Keratinocyte (primary cell): ENCODE results near the gene NSDHL. TPM values are rescaled to one million over a fixed set of nuclear protein-coding genes. Genes with fewer than 3 reads are reported as not detected.
A peak's percentile ranks its signal among the peaks of the same experiment; 100 is the strongest.

Experiments
- DNase-seq: peaks from one replicate; pipeline ENCODE4 v3.0.0-alpha.2; 2011; ENCODE audit warnings: low read depth, missing footprints, low spot score
- FAIRE-seq: peaks from 2 replicates; lab custom pipeline; 2011; peaks lifted over from hg19 to GRCh38; lab: Jason Lieb, UNC
- H2AFZ ChIP-seq: 2 replicates; pipeline ENCODE4 v1.6.0; 2012; ENCODE audit warnings: low read length, control low read depth, inconsistent platforms; ENCODE audit not compliant: control insufficient read depth
- H3K27ac ChIP-seq: 2 replicates; pipeline ENCODE4 v1.5.1; 2011; ENCODE audit warnings: low read length; ENCODE audit not compliant: control insufficient read depth, insufficient read depth
- H3K27me3 ChIP-seq: 3 replicates; pipeline ENCODE4 v1.6.0; 2011; ENCODE audit warnings: low read length; ENCODE audit not compliant: control insufficient read depth, insufficient read depth; ENCODE audit errors: extremely low read depth
- H3K36me3 ChIP-seq, 2 experiments: 2 replicates in 1 of 2; 3 replicates in 1 of 2; pipeline ENCODE4 v1.5.1; 2011; ENCODE audit warnings: low read length in 2 of 2, mild to moderate bottlenecking in 1 of 2; ENCODE audit not compliant: control insufficient read depth in 2 of 2, insufficient read depth in 2 of 2; ENCODE audit errors: extremely low read depth in 1 of 2
- H3K4me1 ChIP-seq: 3 replicates; pipeline ENCODE4 v1.5.1; 2011; ENCODE audit warnings: low read length; ENCODE audit not compliant: control insufficient read depth, insufficient read depth; ENCODE audit errors: extremely low read depth
- H3K4me2 ChIP-seq: 3 replicates; pipeline ENCODE4 v1.6.0; 2011; ENCODE audit warnings: low read depth, low read length; ENCODE audit not compliant: control insufficient read depth, insufficient read depth; ENCODE audit errors: extremely low read depth
- H3K4me3 ChIP-seq, 3 experiments: fragments of 200-600 bp in 1 of 3; sonication (generic) in 1 of 3; 2 replicates in 2 of 3; 3 replicates in 1 of 3; pipeline ENCODE4 v1.5.1; 2011 to 2016; ENCODE audit warnings: low read length in 3 of 3, mild to moderate bottlenecking in 3 of 3, control low read depth in 2 of 3, inconsistent platforms in 1 of 3, low read depth in 1 of 3, mixed read lengths in 1 of 3, mixed run types in 1 of 3, moderate library complexity in 1 of 3; ENCODE audit not compliant: control insufficient read depth in 2 of 3, insufficient read depth in 2 of 3; ENCODE audit errors: extremely low read depth in 1 of 3
- H3K79me2 ChIP-seq: 2 replicates; pipeline ENCODE4 v1.6.0; 2012; ENCODE audit warnings: low read length; ENCODE audit not compliant: control insufficient read depth, insufficient read depth
- H3K9ac ChIP-seq: 3 replicates; pipeline ENCODE4 v1.6.0; 2011; ENCODE audit warnings: low read length; ENCODE audit not compliant: control insufficient read depth, insufficient read depth; ENCODE audit errors: extremely low read depth
- H3K9me1 ChIP-seq: 3 replicates; pipeline ENCODE4 v1.6.0; 2011; ENCODE audit warnings: low read length; ENCODE audit not compliant: control insufficient read depth, insufficient read depth; ENCODE audit errors: extremely low read depth
- H3K9me3 ChIP-seq: 2 replicates; pipeline ENCODE4 v1.5.1; 2012; ENCODE audit warnings: low read depth, low read length; ENCODE audit not compliant: control insufficient read depth
- H4K20me1 ChIP-seq: 3 replicates; pipeline ENCODE4 v1.6.0; 2011; ENCODE audit warnings: low read length; ENCODE audit not compliant: control insufficient read depth, insufficient read depth; ENCODE audit errors: extremely low read depth
- CTCF ChIP-seq, 3 experiments: IDR thresholded peaks in 1 of 3; conservative IDR thresholded peaks in 1 of 3; optimal IDR thresholded peaks in 1 of 3; 2 replicates in 2 of 3; 3 replicates in 1 of 3; pipeline versions ENCODE3 to v1.5.1; 2011; ENCODE audit warnings: low read length in 3 of 3, mild to moderate bottlenecking in 3 of 3, moderate library complexity in 2 of 3, control low read depth in 1 of 3, inconsistent platforms in 1 of 3; ENCODE audit not compliant: insufficient read depth in 2 of 3; ENCODE audit errors: extremely low read depth in 1 of 3
- EZH2 ChIP-seq: IDR thresholded peaks from one replicate; pipeline ENCODE4 v1.6.1; 2012; ENCODE audit warnings: inconsistent platforms, mild to moderate bottlenecking, low read length, moderate library complexity
- dilution Hi-C: fragments of 300-500 bp; cut with MboI; formaldehyde crosslinking; loops from one replicate; pipeline ENCODE4 v1.7.0; 2020; ENCODE audit warnings: low sequenced_read_pairs; ENCODE audit not compliant: extremely low pct_ligation_motif_present
- polyA plus RNA-seq, 5 experiments: library from polyadenylated mRNA; depleted of rRNA in 3 of 5; stranded (reverse) in 3 of 5; stranded (forward) in 1 of 5; unstranded in 1 of 5; fragments of >200 nt; gene quantifications; 1 replicate in 1 of 5; 2 replicates in 3 of 5; 3 replicates in 1 of 5; pipeline versions ENCODE4 v1.2.1 to v1.2.3, GENCODE V29; 2011 to 2012; ENCODE audit warnings: missing spikeins in 2 of 5, low read depth in 1 of 5, low replicate concordance in 1 of 5

The NSDHL gene
- polyA plus RNA-seq, 1 donor (not counting 4 experiments of a cell fraction or from before 2014, with no cell fraction given): 79.0 TPM

DNA sequence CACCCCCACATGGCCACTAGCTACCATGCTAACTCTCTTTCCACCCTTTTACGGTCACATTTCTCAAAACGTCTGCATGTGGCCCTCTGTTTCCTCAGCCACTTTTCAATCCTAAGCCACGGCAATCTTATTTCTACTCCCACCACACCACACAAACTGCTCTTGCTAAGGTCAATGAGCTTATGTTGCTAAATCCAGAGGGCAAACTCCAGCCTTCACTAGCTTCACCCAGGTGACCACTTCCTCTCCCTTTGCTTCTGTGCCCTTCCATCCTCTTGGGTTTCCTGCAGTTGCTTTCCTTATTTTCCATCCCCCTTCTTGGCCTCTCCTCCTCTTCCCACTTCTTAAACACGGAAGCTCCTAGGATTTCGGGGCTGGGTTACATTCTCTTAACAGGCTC, 16.8 kb upstream of the NSDHL start:
- no peak overlapping the region for H3K27ac ChIP-seq
- no peaks in the 10 kb centered on the region for H3K27me3 ChIP-seq
- H3K9me3 ChIP-seq: no peaks in the 10 kb centered on the region
- H4K20me1 ChIP-seq: no peaks in the 10 kb centered on the region
- H3K9ac ChIP-seq: no peak overlapping the region
- H3K9me1 ChIP-seq: no peaks in the 10 kb centered on the region
- DNase-seq (no peak), FAIRE-seq (no peak)
- H3K36me3 ChIP-seq: no peaks in the 10 kb centered on the region
- no peak overlapping the region for H3K4me3 ChIP-seq
- H2AFZ ChIP-seq: no peak overlapping the region
- H3K79me2 ChIP-seq: no peaks in the 10 kb centered on the region
- dilution Hi-C loops: no loop called here
- no peak for TF ChIP-seq EZH2
- H3K4me1 ChIP-seq: no peaks in the 10 kb centered on the region
- H3K4me2 ChIP-seq: no peak overlapping the region

- no peaks in the 10 kb centered on the region for H4K20me1 ChIP-seq
- dilution Hi-C loops: no loop called here
These were observed 13.6 kb upstream of the NSDHL start for GRCh38 chrX:152817078-152817764.

More at GRCh38 chrX:152817078-152817764, 13.6 kb upstream of the NSDHL start:
- Histone ChIP-seq H3K4me1 (no peaks in the 10 kb centered on the region), H3K79me2 (no peaks in the 10 kb centered on the region), H2AFZ (no peak overlapping the region), H3K27ac (no peak overlapping the region), H3K9ac (no peak overlapping the region), H3K36me3 (no peaks in the 10 kb centered on the region), H3K4me3 (no peak overlapping the region), H3K9me1 (no peaks in the 10 kb centered on the region), H3K9me3 (no peaks in the 10 kb centered on the region), H3K4me2 (no peak overlapping the region), H3K27me3 (no peaks in the 10 kb centered on the region)
- DNase-seq: no peak
- FAIRE-seq: no peak
- no peak for TF ChIP-seq EZH2
- peak; percentile 40 to 68 (median 46) for TF ChIP-seq CTCF (optimal IDR thresholded peaks at IDR 0.05 in 1 of 3, IDR thresholded peaks at IDR 0.05 in 1 of 3, conservative IDR thresholded peaks at IDR 0.05 in 1 of 3; ENCODE audit: extremely low read depth in 1 of 3, insufficient read depth in 2 of 3, low read length in 3 of 3)
